IMR-90 (cell line): ENCODE data around the gene ENO2. TPM values are rescaled to one million over a fixed set of nuclear protein-coding genes. Genes with fewer than 3 reads are reported as not detected.

Source experiments
- ATAC-seq: fragments of 200-7000 bp; cut with Tn5 transposase; 2 replicates; pipeline ENCODE4 v1.9.1; 2020; ENCODE audit warnings: low read depth, mild to moderate bottlenecking, moderate library complexity
- BruUV-seq: library from RNA; stranded (reverse); fragments of 400-500 nt; replicated peaks from 2 replicates; lab custom pipeline; 2021; lab: Mats Ljungman, UMichigan
- CTCF ChIA-PET: fragments of 300-600 bp; formaldehyde crosslinking; extraction: SDS; loops from one replicate; lab custom pipeline; 2021; ENCODE audit warnings: antibody characterized with exemption; lab: Yijun Ruan, JAX
- POLR2A ChIA-PET: fragments of 300-600 bp; sonication (Branson Sonifier 250); formaldehyde crosslinking; loops from one replicate; lab custom pipeline; 2022; ENCODE audit warnings: antibody characterized with exemption; ENCODE audit not compliant: unreplicated experiment; lab: Charles Lee
- DNase-seq: peaks from one replicate; pipeline ENCODE4 v3.0.0; 2013
- H2AFZ ChIP-seq: replicated peaks from 2 replicates; pipeline ENCODE3; 2013; ENCODE audit warnings: low read length, mild to moderate bottlenecking; ENCODE audit not compliant: poor library complexity
- H2AK5ac ChIP-seq: 2 replicates; pipeline ENCODE4 v1.6.1; 2013; ENCODE audit warnings: low read depth, low read length, inconsistent platforms
- H2AK9ac ChIP-seq: replicated peaks from 2 replicates; pipeline ENCODE3; 2013; ENCODE audit warnings: mild to moderate bottlenecking, low read depth, low read length, moderate library complexity; ENCODE audit not compliant: poor library complexity
- H2BK120ac ChIP-seq: 2 replicates; pipeline ENCODE4 v1.6.1; 2013; ENCODE audit warnings: low read depth, low read length, inconsistent platforms
- H2BK15ac ChIP-seq: 3 replicates; pipeline ENCODE4 v1.6.1; 2013; ENCODE audit warnings: low read depth, low read length, inconsistent platforms
- H2BK20ac ChIP-seq: 2 replicates; pipeline ENCODE4 v1.6.1; 2013; ENCODE audit warnings: low read depth, mild to moderate bottlenecking, inconsistent platforms, low read length, moderate library complexity
- H2BK5ac ChIP-seq: 2 replicates; pipeline ENCODE4 v1.6.1; 2013; ENCODE audit warnings: mild to moderate bottlenecking, low read depth, low read length, inconsistent platforms; ENCODE audit not compliant: poor library complexity, severe bottlenecking
- H3K14ac ChIP-seq: replicated peaks from 2 replicates; pipeline ENCODE4 v1.6.1; 2013; ENCODE audit warnings: low read depth, low read length, inconsistent platforms
- H3K18ac ChIP-seq: 2 replicates; pipeline ENCODE4 v1.6.1; 2013; ENCODE audit warnings: low read depth, low read length, control low read depth
- H3K23ac ChIP-seq: 2 replicates; pipeline ENCODE4 v1.6.1; 2013; ENCODE audit warnings: low read depth, low read length, inconsistent platforms
- H3K27ac ChIP-seq: 2 replicates; pipeline ENCODE4 v1.5.1; 2013; ENCODE audit warnings: mild to moderate bottlenecking, control low read depth, low read length; ENCODE audit not compliant: insufficient read depth
- H3K27me3 ChIP-seq: 2 replicates; pipeline ENCODE4 v1.6.1; 2013; ENCODE audit warnings: low read length; ENCODE audit not compliant: control insufficient read depth, insufficient read depth
- H3K36me3 ChIP-seq: 2 replicates; pipeline ENCODE4 v1.6.1; 2013; ENCODE audit warnings: low read length, mixed read lengths; ENCODE audit not compliant: control insufficient read depth, insufficient read depth
- H3K4ac ChIP-seq: 2 replicates; pipeline ENCODE4 v1.6.1; 2013; ENCODE audit warnings: low read depth, low read length, inconsistent platforms
- H3K4me1 ChIP-seq: 2 replicates; pipeline ENCODE4 v1.6.1; 2013; ENCODE audit warnings: low read length, mixed read lengths; ENCODE audit not compliant: control insufficient read depth, insufficient read depth
- H3K4me2 ChIP-seq: 2 replicates; pipeline ENCODE4 v1.6.1; 2013; ENCODE audit warnings: low read depth, mild to moderate bottlenecking, control low read depth, low read length, moderate library complexity
- H3K4me3 ChIP-seq: 2 replicates; pipeline ENCODE4 v1.5.1; 2013; ENCODE audit warnings: low read depth, mild to moderate bottlenecking, control low read depth, low read length, moderate library complexity; ENCODE audit not compliant: insufficient read depth
- H3K56ac ChIP-seq: 2 replicates; pipeline ENCODE4 v1.6.1; 2013; ENCODE audit warnings: low read length, inconsistent platforms; ENCODE audit not compliant: insufficient read depth; ENCODE audit errors: extremely low read depth
- H3K79me1 ChIP-seq, 2 experiments: 2 replicates each; pipeline ENCODE4 v1.6.1; 2013; ENCODE audit warnings: low read length in 2 of 2, inconsistent platforms in 1 of 2, low read depth in 1 of 2
- H3K9ac ChIP-seq: 2 replicates; pipeline ENCODE4 v1.6.1; 2013; ENCODE audit warnings: low read depth, low read length, control low read depth
- H3K9me1 ChIP-seq: 2 replicates; pipeline ENCODE4 v1.6.1; 2013; ENCODE audit warnings: low read length, inconsistent platforms; ENCODE audit not compliant: insufficient read depth
- H3K9me3 ChIP-seq: 2 replicates; pipeline ENCODE4 v1.6.1; 2013; ENCODE audit warnings: low read length; ENCODE audit not compliant: control insufficient read depth, insufficient read depth
- H4K20me1 ChIP-seq: 2 replicates; pipeline ENCODE4 v1.6.1; 2013; ENCODE audit warnings: low read length, inconsistent platforms; ENCODE audit not compliant: insufficient read depth
- H4K5ac ChIP-seq: 2 replicates; pipeline ENCODE4 v1.6.1; 2013; ENCODE audit warnings: mild to moderate bottlenecking, low read depth, low read length, control low read depth
- H4K8ac ChIP-seq, 2 experiments: 2 replicates each; pipeline ENCODE4 v1.6.1; 2013; ENCODE audit warnings: low read depth in 2 of 2, low read length in 2 of 2, control low read depth in 1 of 2, inconsistent platforms in 1 of 2
- H4K91ac ChIP-seq: 2 replicates; pipeline ENCODE4 v1.6.1; 2013; ENCODE audit warnings: low read depth, low read length, inconsistent platforms; ENCODE audit not compliant: insufficient read depth
- BHLHE40 ChIP-seq: fragments of 150-350 bp; IDR thresholded peaks from 2 replicates; pipeline ENCODE4 v1.6.1; 2016; ENCODE audit warnings: mild to moderate bottlenecking, low read depth, low read length
- CEBPB ChIP-seq: IDR thresholded peaks from 2 replicates; pipeline ENCODE4 v1.6.1; 2012; ENCODE audit warnings: low read depth, low read length, improper control_type of control experiment
- CHD1 ChIP-seq: IDR thresholded peaks from 2 replicates; pipeline ENCODE4 v1.6.1; 2012; ENCODE audit warnings: low read depth, low read length, improper control_type of control experiment
- FOS ChIP-seq: fragments of 150-350 bp; IDR thresholded peaks from 2 replicates; pipeline ENCODE4 v1.6.1; 2016; ENCODE audit warnings: low read depth, low read length
- MAFK ChIP-seq: IDR thresholded peaks from 2 replicates; pipeline ENCODE4 v1.6.1; 2012; ENCODE audit warnings: low read depth, low read length, improper control_type of control experiment
- MAZ ChIP-seq: IDR thresholded peaks from 2 replicates; pipeline ENCODE4 v1.6.1; 2012; ENCODE audit warnings: low read depth, mild to moderate bottlenecking, low read length, improper control_type of control experiment, moderate library complexity, borderline replicate concordance
- MXI1 ChIP-seq: IDR thresholded peaks from 2 replicates; pipeline ENCODE4 v1.6.1; 2012; ENCODE audit warnings: low read depth, mild to moderate bottlenecking, low read length, moderate library complexity, borderline replicate concordance
- NFE2L2 ChIP-seq: fragments of 150-350 bp; IDR thresholded peaks from 2 replicates; pipeline ENCODE4 v1.6.1; 2016; ENCODE audit warnings: low read depth, mild to moderate bottlenecking, low read length
- POLR2A ChIP-seq: IDR thresholded peaks from 2 replicates; pipeline ENCODE4 v1.6.1; 2012; ENCODE audit warnings: mild to moderate bottlenecking, low read depth, low read length
- RCOR1 ChIP-seq: IDR thresholded peaks from 2 replicates; pipeline ENCODE4 v1.6.1; 2012; ENCODE audit warnings: mild to moderate bottlenecking, low read length, improper control_type of control experiment; ENCODE audit not compliant: insufficient replicate concordance
- RFX5 ChIP-seq: IDR thresholded peaks from 2 replicates; pipeline ENCODE4 v1.8.0; 2012; ENCODE audit warnings: low read depth, mild to moderate bottlenecking, low read length, moderate library complexity
- SMC3 ChIP-seq: fragments of 150-350 bp; IDR thresholded peaks from 2 replicates; pipeline ENCODE4 v1.6.1; 2016; ENCODE audit warnings: low read depth, mild to moderate bottlenecking, antibody characterized with exemption, low read length, moderate library complexity
- WGBS, 2 experiments: methylation state at CpG; one replicate each; pipeline versions ENCODE4 v1.1.5 to v1.1.7; 2013; ENCODE audit warnings: missing lambda C conversion rate in 2 of 2; ENCODE audit not compliant: insufficient read length in 1 of 2; ENCODE audit errors: extremely low coverage in 2 of 2; 5-methylcytosine and 5-hydroxymethylcytosine counted together
- dilution Hi-C: fragments of 300-500 bp; cut with HindIII; formaldehyde crosslinking; loops from one replicate; pipeline ENCODE4 v1.14.3; 2018; ENCODE audit warnings: low sequenced_read_pairs; ENCODE audit not compliant: unreplicated experiment
- in situ Hi-C: fragments of 300-500 bp; cut with MboI; formaldehyde crosslinking; loops from 3 replicates; pipeline ENCODE4 v1.14.3; 2019; ENCODE audit warnings: low sequenced_read_pairs, inconsistent platforms, mixed read lengths
- intact Hi-C: fragments of 100-400 bp; cut with micrococcal nuclease; formaldehyde crosslinking; loops from 2 replicates; pipeline ENCODE4 v1.10.0; 2022
- polyA plus RNA-seq, 3 experiments: library from polyadenylated mRNA; depleted of rRNA; stranded (reverse); fragments of >200 nt; gene quantifications; 2 replicates each; pipeline ENCODE4 v1.2.3, GENCODE V29; 2012; ENCODE audit warnings: low replicate concordance in 1 of 3
- total RNA-seq: library from RNA; depleted of rRNA; stranded (reverse); fragments of >200 nt; gene quantifications from 2 replicates; pipeline ENCODE4 v1.2.3, GENCODE V29; 2012
- TF ChIP-seq, protein P1 (sequence below): conservative IDR thresholded peaks from 2 replicates; pipeline ENCODE4 v1.5.1; 2012; ENCODE audit warnings: mild to moderate bottlenecking, low read depth, low read length, improper control_type of control experiment
- TF ChIP-seq, protein P2 (sequence below): fragments of 150-350 bp; IDR thresholded peaks from 2 replicates; pipeline ENCODE4 v1.6.1; 2017; ENCODE audit warnings: mild to moderate bottlenecking, antibody characterized with exemption, low read length, low read depth

ENO2 gene
- total and polyA plus RNA-seq, 2 of the 4 experiments (the other 2 are of a cell fraction): 28.3 to 92.8 TPM

DNA sequence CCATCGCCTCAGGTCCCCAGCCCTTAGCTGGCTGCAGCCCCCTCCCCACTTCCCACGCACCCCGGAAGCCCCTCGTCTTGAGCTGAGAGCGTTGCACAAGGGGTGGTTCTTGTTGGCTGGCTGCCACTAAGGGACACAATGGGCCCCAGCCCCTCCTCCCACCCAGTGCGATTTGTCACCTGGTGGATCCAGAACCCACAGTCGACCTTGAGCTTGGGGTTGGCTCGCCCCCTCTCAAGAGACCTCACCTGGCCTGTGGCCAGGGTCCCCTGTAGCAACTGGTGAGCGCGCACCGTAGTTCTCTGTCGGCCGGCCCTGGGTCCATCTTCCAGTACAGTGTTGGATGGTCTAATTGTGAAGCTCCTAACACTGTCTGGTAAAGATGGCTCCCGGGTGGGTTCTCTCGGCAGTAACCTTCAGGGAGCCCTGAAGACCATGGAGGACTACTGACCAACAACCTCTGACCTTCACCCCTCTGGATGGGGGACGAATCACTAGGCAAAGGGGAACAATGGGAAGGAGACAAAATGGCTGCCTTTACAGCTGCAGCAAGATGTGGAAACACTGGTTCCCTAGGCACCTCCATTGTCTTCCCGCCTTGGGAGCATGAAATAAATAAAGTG, 49.5 kb downstream of the ENO2 start (continued):
- TF ChIP-seq FOS (no peak), MAFK (no peak), BHLHE40 (no peak), MXI1 (no peak)

DNA sequence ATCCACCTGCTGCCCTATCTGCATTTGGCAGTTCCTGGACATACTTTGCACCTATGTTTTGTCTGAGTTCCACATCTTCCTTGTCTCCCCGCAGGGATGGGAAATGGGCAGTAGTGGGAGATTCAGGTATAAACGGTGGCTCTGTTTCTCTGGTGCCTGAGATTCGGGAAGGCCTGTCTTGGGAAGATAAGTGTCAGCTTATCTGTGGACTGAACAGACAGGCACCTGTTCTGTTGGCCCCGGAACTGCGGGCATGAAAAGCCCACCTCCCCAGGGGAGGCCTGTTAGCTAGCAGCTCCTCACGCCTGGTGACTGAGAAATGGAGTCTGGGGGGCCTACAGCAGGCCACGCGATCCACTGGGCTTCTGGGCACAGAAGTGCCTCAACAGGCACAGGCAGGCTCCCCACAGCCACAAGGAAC, 50.2 kb downstream of the ENO2 start:
- peak overlapping the region; percentile 59 for H2AFZ ChIP-seq
- no peak overlapping the region for H2BK120ac ChIP-seq
- H2BK15ac ChIP-seq: no peak overlapping the region
- no peak overlapping the region for H2BK5ac ChIP-seq
- intact Hi-C loops (loop anchor here (1.0 kb wide), 4 partner anchors 20 to 149 kb away; partner anchors contain the start of gene C12orf57), dilution Hi-C loops (no loop called here), in situ Hi-C loops (loop anchor here (5.0 kb wide), 1 partner anchor 97 kb away; the partner anchor contains the start of gene TPI1)
- H2AK9ac ChIP-seq: peak overlapping the region; percentile 77
- H3K9me1 ChIP-seq: no peaks in the 10 kb centered on the region
- peaks cover 10 to 28% of the 10 kb centered on the region in 2 experiments for H3K79me1 ChIP-seq
- H3K18ac ChIP-seq: no peak overlapping the region
- H3K36me3 ChIP-seq: peaks cover 38% of the 10 kb centered on the region
- 0 out of 2 replicates have a peak overlapping the region, but pooled peaks have one; percentile 23 for H2AK5ac ChIP-seq
- ATAC-seq: peak; percentile 2; the same call in 1 of the 2 replicates
- no peak overlapping the region for H2BK20ac ChIP-seq
- peak overlapping the region; percentile 33; the same call in 1 of the 2 replicates for H3K27ac ChIP-seq
- no peak overlapping the region for H3K56ac ChIP-seq
- no peak overlapping the region for H3K4me2 ChIP-seq
- ChIA-PET POLR2A (no interaction called here), CTCF (interaction anchor here (0.6 to 1.2 kb wide), 3 partner anchors 39 to 530 kb away, joined by 3 read pairs; no protein-coding TSS in a partner anchor)
- H3K9me3 ChIP-seq: no peaks in the 10 kb centered on the region
- no peak overlapping the region for H3K23ac ChIP-seq
- H3K4me1 ChIP-seq: peaks cover 9% of the 10 kb centered on the region
- H3K27me3 ChIP-seq: no peaks in the 10 kb centered on the region
- no peak overlapping the region for H3K4ac ChIP-seq
- no peak overlapping the region for H4K5ac ChIP-seq
- no peak overlapping the region for H4K91ac ChIP-seq
- BruUV-seq: no TSS peak
- peak overlapping the region in 1 of 2 experiments; percentile 23; a peak in 1 of 4 replicates for H4K8ac ChIP-seq
- no peaks in the 10 kb centered on the region for H4K20me1 ChIP-seq
- no peak overlapping the region for H3K4me3 ChIP-seq
- WGBS, 2 experiments: 80% methylated on average over 2 of the region's 8 CpGs; no CpG with 5 or more reads in 1 of the 2 experiments
- no peak for DNase-seq
- H3K14ac ChIP-seq: no peak overlapping the region
- H3K9ac ChIP-seq: no peak overlapping the region
- no peak for TF ChIP-seq POLR2A
- TF ChIP-seq, protein P1, sequence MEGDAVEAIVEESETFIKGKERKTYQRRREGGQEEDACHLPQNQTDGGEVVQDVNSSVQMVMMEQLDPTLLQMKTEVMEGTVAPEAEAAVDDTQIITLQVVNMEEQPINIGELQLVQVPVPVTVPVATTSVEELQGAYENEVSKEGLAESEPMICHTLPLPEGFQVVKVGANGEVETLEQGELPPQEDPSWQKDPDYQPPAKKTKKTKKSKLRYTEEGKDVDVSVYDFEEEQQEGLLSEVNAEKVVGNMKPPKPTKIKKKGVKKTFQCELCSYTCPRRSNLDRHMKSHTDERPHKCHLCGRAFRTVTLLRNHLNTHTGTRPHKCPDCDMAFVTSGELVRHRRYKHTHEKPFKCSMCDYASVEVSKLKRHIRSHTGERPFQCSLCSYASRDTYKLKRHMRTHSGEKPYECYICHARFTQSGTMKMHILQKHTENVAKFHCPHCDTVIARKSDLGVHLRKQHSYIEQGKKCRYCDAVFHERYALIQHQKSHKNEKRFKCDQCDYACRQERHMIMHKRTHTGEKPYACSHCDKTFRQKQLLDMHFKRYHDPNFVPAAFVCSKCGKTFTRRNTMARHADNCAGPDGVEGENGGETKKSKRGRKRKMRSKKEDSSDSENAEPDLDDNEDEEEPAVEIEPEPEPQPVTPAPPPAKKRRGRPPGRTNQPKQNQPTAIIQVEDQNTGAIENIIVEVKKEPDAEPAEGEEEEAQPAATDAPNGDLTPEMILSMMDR: no peak
- no peak for TF ChIP-seq MXI1
- no peak for TF ChIP-seq MAFK
- no peak for TF ChIP-seq CHD1
- no peak for TF ChIP-seq CEBPB
- TF ChIP-seq MAZ: no peak
- no peak for TF ChIP-seq NFE2L2
- no peak for TF ChIP-seq RCOR1
- TF ChIP-seq RFX5: no peak
- no peak for TF ChIP-seq FOS
- no peak for TF ChIP-seq SMC3
- TF ChIP-seq, protein P2, sequence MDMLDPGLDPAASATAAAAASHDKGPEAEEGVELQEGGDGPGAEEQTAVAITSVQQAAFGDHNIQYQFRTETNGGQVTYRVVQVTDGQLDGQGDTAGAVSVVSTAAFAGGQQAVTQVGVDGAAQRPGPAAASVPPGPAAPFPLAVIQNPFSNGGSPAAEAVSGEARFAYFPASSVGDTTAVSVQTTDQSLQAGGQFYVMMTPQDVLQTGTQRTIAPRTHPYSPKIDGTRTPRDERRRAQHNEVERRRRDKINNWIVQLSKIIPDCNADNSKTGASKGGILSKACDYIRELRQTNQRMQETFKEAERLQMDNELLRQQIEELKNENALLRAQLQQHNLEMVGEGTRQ: no peak
- TF ChIP-seq BHLHE40: no peak
